HepG2 (cell line): Measurements from ENCODE around the gene PLOD3. TPM values are rescaled to one million over a fixed set of nuclear protein-coding genes. Genes with fewer than 3 reads are reported as not detected.

Source experiments
- BRD4 ChIP-seq: sonication (generic); formaldehyde crosslinking; IDR thresholded peaks from 2 replicates; pipeline ENCODE4 v1.4.0; 2020; ENCODE audit warnings: missing genetic modification reagents
- EHMT2 ChIP-seq: fragments of 200-600 bp; sonication (generic); IDR thresholded peaks from 2 replicates; pipeline ENCODE4 v1.7.0; 2017; ENCODE audit warnings: antibody characterized with exemption, low read depth, low read length, borderline replicate concordance
- FOXA3 ChIP-seq: IDR thresholded peaks from 2 replicates; pipeline ENCODE4 v1.6.1; 2016; ENCODE audit warnings: missing genetic modification reagents, missing compliant biosample characterization
- KAT2B ChIP-seq: fragments of 150-350 bp; IDR thresholded peaks from 2 replicates; pipeline ENCODE4 v1.6.1; 2014; ENCODE audit warnings: low read depth, low read length, borderline replicate concordance
- KDM4B ChIP-seq: sonication (generic); formaldehyde crosslinking; IDR thresholded peaks from 2 replicates; pipeline ENCODE4 v1.4.0; 2020; ENCODE audit warnings: missing genetic modification reagents
- MIER3 ChIP-seq: IDR thresholded peaks from 2 replicates; pipeline ENCODE4 v1.6.1; 2016; ENCODE audit warnings: missing compliant biosample characterization, borderline replicate concordance
- MLXIP ChIP-seq: sonication (generic); formaldehyde crosslinking; IDR thresholded peaks from 2 replicates; pipeline ENCODE4 v1.9.0; 2021; ENCODE audit warnings: missing genetic modification reagents, borderline replicate concordance
- PCBP2 ChIP-seq: fragments of 200-400 bp; formaldehyde crosslinking; optimal IDR thresholded peaks from 2 replicates; pipeline ENCODE3; 2018; ENCODE audit warnings: low read length, low read depth; ENCODE audit not compliant: poor library complexity, severe bottlenecking
- PHF5A ChIP-seq: IDR thresholded peaks from one replicate; pipeline ENCODE4 v1.6.1; 2018; ENCODE audit warnings: low read depth, missing genetic modification reagents; ENCODE audit not compliant: unreplicated experiment
- PLRG1 ChIP-seq: fragments of 450-650 bp; conservative IDR thresholded peaks from 2 replicates; pipeline ENCODE4 v1.6.1; 2016
- RAD51 ChIP-seq: fragments of 450-650 bp; IDR thresholded peaks from 2 replicates; pipeline ENCODE4 v1.6.1; 2016; ENCODE audit warnings: borderline replicate concordance
- SMARCC2 ChIP-seq: fragments of 450-650 bp; IDR thresholded peaks from 2 replicates; pipeline ENCODE4 v1.6.1; 2017; ENCODE audit warnings: antibody characterized with exemption, mild to moderate bottlenecking
- SP140L ChIP-seq: sonication (generic); formaldehyde crosslinking; IDR thresholded peaks from 2 replicates; pipeline ENCODE4 v1.4.0; 2020; ENCODE audit warnings: missing genetic modification reagents, borderline replicate concordance
- TCF12 ChIP-seq, 2 experiments: fragments of 450-650 bp in 1 of 2; sonication (generic) in 1 of 2; formaldehyde crosslinking in 1 of 2; IDR thresholded peaks; 2 replicates each; pipeline versions ENCODE4 v1.6.1 to v1.8.0; 2017 to 2022; ENCODE audit warnings: antibody characterized with exemption in 1 of 2, mild to moderate bottlenecking in 1 of 2, missing genetic modification reagents in 1 of 2, moderate library complexity in 1 of 2
- TEAD2 ChIP-seq: sonication (generic); formaldehyde crosslinking; IDR thresholded peaks from 2 replicates; pipeline ENCODE4 v1.9.0; 2021; ENCODE audit warnings: missing genetic modification reagents
- ZEB1 ChIP-seq: IDR thresholded peaks from 2 replicates; pipeline ENCODE4 v1.6.1; 2012; ENCODE audit warnings: mild to moderate bottlenecking, low read depth, inconsistent platforms; ENCODE audit not compliant: insufficient replicate concordance
- ZFP82 ChIP-seq: sonication (generic); formaldehyde crosslinking; IDR thresholded peaks from 2 replicates; pipeline ENCODE4 v1.5.1; 2020; ENCODE audit warnings: mild to moderate bottlenecking, missing genetic modification reagents, borderline replicate concordance
- ZNF326 ChIP-seq: sonication (generic); formaldehyde crosslinking; IDR thresholded peaks from 2 replicates; pipeline ENCODE4 v1.4.0; 2020; ENCODE audit warnings: missing genetic modification reagents, borderline replicate concordance
- ZNF430 ChIP-seq: sonication (generic); formaldehyde crosslinking; IDR thresholded peaks from 2 replicates; pipeline ENCODE4 v1.9.0; 2021; ENCODE audit warnings: mild to moderate bottlenecking, missing genetic modification reagents
- ZNF501 ChIP-seq: sonication (generic); formaldehyde crosslinking; IDR thresholded peaks from 2 replicates; pipeline ENCODE4 v1.5.1; 2020; ENCODE audit warnings: mild to moderate bottlenecking, moderate library complexity, missing genetic modification reagents
- polyA plus RNA-seq, 8 experiments: library from polyadenylated mRNA; depleted of rRNA in 3 of 8; stranded (reverse) in 7 of 8; unstranded in 1 of 8; fragments of >200 nt; fragmentation: Illumina TruSeq in 4 of 8; extraction: Trizol in 4 of 8; gene quantifications; 2 replicates each; pipeline versions ENCODE4 v1.2.1 to v1.2.3, GENCODE V29; 2011 to 2016; ENCODE audit warnings: low read depth in 4 of 8, missing spikeins in 1 of 8, mixed read lengths in 1 of 8; ENCODE audit not compliant: insufficient read depth in 1 of 8
- total RNA-seq, 5 experiments: library from RNA; depleted of rRNA; stranded (reverse); fragments of >200 nt; fragmentation: Illumina TruSeq; extraction: Trizol; gene quantifications; 2 replicates each; pipeline ENCODE4 v1.2.3, GENCODE V29; 2016; ENCODE audit warnings: low read depth in 1 of 5
- TF ChIP-seq, protein P1 (sequence below): sonication (generic); formaldehyde crosslinking; conservative IDR thresholded peaks from 2 replicates; pipeline ENCODE4 v1.5.0; 2020; ENCODE audit warnings: missing genetic modification reagents
- TF ChIP-seq, protein P2 (sequence below): sonication (generic); formaldehyde crosslinking; IDR thresholded peaks from 2 replicates; pipeline ENCODE4 v1.8.1; 2023; ENCODE audit warnings: mild to moderate bottlenecking, inconsistent platforms, moderate library complexity, missing genetic modification reagents, borderline replicate concordance
- TF ChIP-seq, protein P3 (sequence below), 2 experiments: fragments of 450-650 bp in 1 of 2; sonication (generic) in 1 of 2; formaldehyde crosslinking; IDR thresholded peaks; 2 replicates each; pipeline versions ENCODE4 v1.5.0 to v1.8.0; 2020 to 2022; ENCODE audit warnings: mild to moderate bottlenecking in 1 of 2, missing genetic modification reagents in 1 of 2

The PLOD3 gene
- total and polyA plus RNA-seq, 2 of the 13 experiments (the other 11 are each of a cell fraction or from before 2014, with no cell fraction given) = 65.8 to 67.4 TPM

DNA sequence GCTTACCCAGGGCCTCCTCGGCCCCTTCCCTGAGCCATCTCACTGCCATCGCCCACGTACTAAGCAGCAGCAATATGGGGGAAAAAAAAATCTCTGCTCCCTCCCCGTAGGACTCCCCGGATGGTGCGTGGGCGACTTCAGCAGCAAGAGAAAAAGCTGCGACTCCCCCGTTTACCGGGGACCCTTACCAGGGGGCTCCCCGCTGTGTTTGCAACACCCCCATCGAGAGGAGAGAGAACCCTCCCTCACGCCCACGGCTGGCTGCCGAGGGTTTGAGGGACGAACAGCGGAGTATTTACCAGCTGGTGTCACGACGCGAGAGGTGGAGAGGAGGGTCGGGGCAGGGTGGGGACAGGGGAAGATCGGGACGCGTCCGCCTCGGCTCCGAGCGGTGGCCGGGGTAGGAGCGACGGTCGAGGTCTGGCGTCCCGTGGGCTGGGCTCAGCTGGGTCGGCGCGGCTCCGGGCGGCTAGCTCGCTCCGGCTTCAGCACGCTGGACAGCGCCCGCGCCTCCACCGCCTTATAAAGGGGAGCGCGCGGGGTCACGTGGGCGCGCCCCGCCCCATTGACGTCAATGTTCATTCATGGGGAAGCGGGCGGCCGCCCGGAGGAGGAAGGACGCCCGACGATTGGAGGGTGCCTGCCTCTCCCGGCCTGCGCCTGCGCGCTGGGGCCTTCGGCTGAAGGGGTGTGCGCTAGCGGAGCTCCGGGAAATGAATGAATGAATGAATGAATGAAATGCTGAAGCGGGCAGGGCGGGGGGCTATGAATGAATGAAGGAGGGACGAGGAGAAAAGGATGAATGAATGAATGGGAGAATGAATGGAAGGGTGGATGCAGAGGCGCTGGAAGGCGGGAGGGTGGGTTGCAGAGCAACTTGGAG lies 52.1 kb downstream of the PLOD3 start, which contains the start of gene VGF (continued):
- TF ChIP-seq MLXIP (CRISPR knock-in tag) (peak; percentile 97), FOXA3 (peak; percentile 79), TCF12 (IDR thresholded peaks at IDR 0.05) (no peak), TCF12 (CRISPR knock-in tag; IDR thresholded peaks at IDR 0.05) (peak; percentile 68; the same call in 1 of the 2 replicates), ZNF326 (CRISPR knock-in tag) (peak; percentile 91; the same call in 1 of the 2 replicates), PHF5A (CRISPR knock-in tag) (peak; percentile 53), ZNF501 (CRISPR knock-in tag) (peak; percentile 89), ZNF430 (CRISPR knock-in tag) (peak; percentile 99), EHMT2 (peak; percentile 65; the same call in 1 of the 2 replicates), KAT2B (no peak), PCBP2 (no peak), PLRG1 (no peak), BRD4 (CRISPR knock-in tag) (no peak), RAD51 (peak; percentile 89), SP140L (no peak), MIER3 (peak; percentile 94; the same call in 1 of the 2 replicates), TEAD2 (CRISPR knock-in tag) (peak; percentile 95), ZFP82 (CRISPR knock-in tag) (peak; percentile 90), KDM4B (CRISPR knock-in tag) (peak; percentile 96), ZEB1 (no peak), SMARCC2 (no peak)
- TF ChIP-seq, protein P1, sequence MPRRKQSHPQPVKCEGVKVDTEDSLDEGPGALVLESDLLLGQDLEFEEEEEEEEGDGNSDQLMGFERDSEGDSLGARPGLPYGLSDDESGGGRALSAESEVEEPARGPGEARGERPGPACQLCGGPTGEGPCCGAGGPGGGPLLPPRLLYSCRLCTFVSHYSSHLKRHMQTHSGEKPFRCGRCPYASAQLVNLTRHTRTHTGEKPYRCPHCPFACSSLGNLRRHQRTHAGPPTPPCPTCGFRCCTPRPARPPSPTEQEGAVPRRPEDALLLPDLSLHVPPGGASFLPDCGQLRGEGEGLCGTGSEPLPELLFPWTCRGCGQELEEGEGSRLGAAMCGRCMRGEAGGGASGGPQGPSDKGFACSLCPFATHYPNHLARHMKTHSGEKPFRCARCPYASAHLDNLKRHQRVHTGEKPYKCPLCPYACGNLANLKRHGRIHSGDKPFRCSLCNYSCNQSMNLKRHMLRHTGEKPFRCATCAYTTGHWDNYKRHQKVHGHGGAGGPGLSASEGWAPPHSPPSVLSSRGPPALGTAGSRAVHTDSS (CRISPR knock-in tag) = no peak
- TF ChIP-seq, protein P2, sequence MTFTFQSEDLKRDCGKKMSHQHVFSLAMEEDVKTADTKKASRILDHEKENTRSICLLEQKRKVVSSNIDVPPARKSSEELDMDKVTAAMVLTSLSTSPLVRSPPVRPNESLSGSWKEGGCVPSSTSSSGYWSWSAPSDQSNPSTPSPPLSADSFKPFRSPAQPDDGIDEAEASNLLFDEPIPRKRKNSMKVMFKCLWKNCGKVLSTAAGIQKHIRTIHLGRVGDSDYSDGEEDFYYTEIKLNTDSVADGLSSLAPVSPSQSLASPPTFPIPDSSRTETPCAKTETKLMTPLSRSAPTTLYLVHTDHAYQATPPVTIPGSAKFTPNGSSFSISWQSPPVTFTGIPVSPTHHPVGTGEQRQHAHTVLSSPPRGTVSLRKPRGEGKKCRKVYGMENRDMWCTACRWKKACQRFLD = peak; percentile 97
- TF ChIP-seq, protein P3, sequence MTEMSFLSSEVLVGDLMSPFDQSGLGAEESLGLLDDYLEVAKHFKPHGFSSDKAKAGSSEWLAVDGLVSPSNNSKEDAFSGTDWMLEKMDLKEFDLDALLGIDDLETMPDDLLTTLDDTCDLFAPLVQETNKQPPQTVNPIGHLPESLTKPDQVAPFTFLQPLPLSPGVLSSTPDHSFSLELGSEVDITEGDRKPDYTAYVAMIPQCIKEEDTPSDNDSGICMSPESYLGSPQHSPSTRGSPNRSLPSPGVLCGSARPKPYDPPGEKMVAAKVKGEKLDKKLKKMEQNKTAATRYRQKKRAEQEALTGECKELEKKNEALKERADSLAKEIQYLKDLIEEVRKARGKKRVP (CRISPR knock-in tag; IDR thresholded peaks at IDR 0.05) = peak in 1 of 2 experiments; percentile 87; a peak in 2 of 4 replicates
